Astrocyte of the cerebellum (primary cell): ENCODE results near the gene PARP2.

Experiments used
- DNase-seq: peaks from one replicate; pipeline ENCODE4 v3.0.0-alpha.2; 2011; ENCODE audit warnings: low read depth
- H3K4me3 ChIP-seq: 2 replicates; pipeline ENCODE4 v1.5.1; 2011; ENCODE audit warnings: mild to moderate bottlenecking, low read depth, low read length, moderate library complexity
- CTCF ChIP-seq: IDR thresholded peaks from 2 replicates; pipeline ENCODE4 v1.5.1; 2012; ENCODE audit warnings: low read length, low read depth, moderate library complexity, mild to moderate bottlenecking; ENCODE audit errors: missing control alignments
- in situ Hi-C: cut with HindIII; loops from 2 replicates; pipeline ENCODE4 v1.10.0; 2017; ENCODE audit warnings: low sequenced_read_pairs

The PARP2 gene

GRCh38 chr14:20400965-20401593 is 57.6 kb downstream of the PARP2 start:
- H3K4me3 ChIP-seq = no peak overlapping the region
- in situ Hi-C loops = no loop called here
- TF ChIP-seq CTCF = no peak
- no peak for DNase-seq

GRCh38 chr14:20403521-20403920 is 60.1 kb downstream of the PARP2 start:
- no peak overlapping the region for H3K4me3 ChIP-seq
- no peak for TF ChIP-seq CTCF
- in situ Hi-C loops = no loop called here
- no peak for DNase-seq
